ENCODE data around the gene TXNRD1.

The TXNRD1 gene

GRCh38 chr12:104359216-104359615 is 143.6 kb downstream of the TXNRD1 start:
- TF ChIP-seq Cebpa-rat (IDR thresholded peaks at IDR 0.05), result no peak
- H4K20me1 ChIP-seq, result peaks cover 0 to 15% (median 0%) of the 10 kb centered on the region in 11 experiments; a peak in 6 of 22 replicates

GRCh38 chr12:104360157-104360556 is 144.6 kb downstream of the TXNRD1 start:
- Histone ChIP-seq H3K4me2 (no peak overlapping the region), H3K4me3 (no peak overlapping the region), H3K36me3 (peaks cover 0 to 4% (median under 1%) of the 10 kb centered on the region in 11 experiments; a peak in 2 of 22 replicates), H3K27me3 (no peaks in the 10 kb centered on the region), H3K27ac (no peak overlapping the region), H3K9me3 (replicated peaks in 1 of 11) (peaks cover 0 to 15% (median 7%) of the 10 kb centered on the region in 11 experiments; a peak in 13 of 22 replicates), H3K9ac (no peak overlapping the region), H4K20me1 (peaks cover 0 to 7% (median 0%) of the 10 kb centered on the region in 11 experiments; a peak in 3 of 22 replicates), H3K4me1 (peaks cover 0 to 6% (median 0%) of the 10 kb centered on the region in 10 experiments; a peak in 1 of 20 replicates)
- no peak for TF ChIP-seq Cebpa-rat (IDR thresholded peaks at IDR 0.05)

More at GRCh38 chr12:104359216-104359615, 143.6 kb downstream of the TXNRD1 start:
- no peak overlapping the region for H3K4me2 ChIP-seq
- H3K9ac ChIP-seq, result no peak overlapping the region
- H3K4me1 ChIP-seq, result peaks cover 0 to 6% (median 0%) of the 10 kb centered on the region in 10 experiments; a peak in 1 of 20 replicates
- no peaks in the 10 kb centered on the region for H3K27me3 ChIP-seq
- H3K4me3 ChIP-seq, result no peak overlapping the region
- H3K36me3 ChIP-seq, result peaks cover 2 to 12% (median 6%) of the 10 kb centered on the region in 11 experiments; a peak in 8 of 22 replicates
- peaks cover 0 to 15% (median 7%) of the 10 kb centered on the region in 11 experiments; a peak in 13 of 22 replicates for H3K9me3 ChIP-seq (replicated peaks in 1 of 11)
- no peak overlapping the region for H3K27ac ChIP-seq

- no peaks in the 10 kb centered on the region for H3K27me3 ChIP-seq
- 0 out of 22 replicates have a peak, but pooled peaks cover 0 to 4% (median 0%) of the 10 kb centered on the region in 11 experiments for H3K36me3 ChIP-seq
- TF ChIP-seq Cebpa-rat (IDR thresholded peaks at IDR 0.05), result no peak
- no peak overlapping the region for H3K4me2 ChIP-seq
- H3K27ac ChIP-seq, result no peak overlapping the region
- no peak overlapping the region for H3K4me3 ChIP-seq
- H4K20me1 ChIP-seq, result no peaks in the 10 kb centered on the region; a peak in 2 of 22 replicates
- peaks cover 0 to 6% (median 0%) of the 10 kb centered on the region in 10 experiments; a peak in 1 of 20 replicates for H3K4me1 ChIP-seq
- H3K9ac ChIP-seq, result no peak overlapping the region
- H3K9me3 ChIP-seq (replicated peaks in 1 of 11), result peaks cover 0 to 15% (median 7%) of the 10 kb centered on the region in 11 experiments; a peak in 13 of 22 replicates
These were observed 145.6 kb downstream of the TXNRD1 start for GRCh38 chr12:104360983-104361707.

GRCh38 chr12:104365921-104366410 is 150.4 kb downstream of the TXNRD1 start:
- H3K27ac ChIP-seq, result no peak overlapping the region
- H3K27me3 ChIP-seq, result no peaks in the 10 kb centered on the region
- TF ChIP-seq Cebpa-rat (IDR thresholded peaks at IDR 0.05), result no peak
- no peak overlapping the region for H3K4me2 ChIP-seq
- peaks cover 13 to 25% (median 18%) of the 10 kb centered on the region in 11 experiments for H3K9me3 ChIP-seq (replicated peaks in 1 of 11)
- no peak overlapping the region for H3K4me3 ChIP-seq
- H3K4me1 ChIP-seq, result peaks cover 0 to 1% (median under 1%) of the 10 kb centered on the region in 10 experiments; a peak in 4 of 20 replicates
- no peaks in the 10 kb centered on the region; a peak in 1 of 22 replicates for H4K20me1 ChIP-seq
- no peak overlapping the region for H3K9ac ChIP-seq
- peaks cover 0 to 7% (median 0%) of the 10 kb centered on the region in 11 experiments; a peak in 3 of 22 replicates for H3K36me3 ChIP-seq

- no peaks in the 10 kb centered on the region for H3K27me3 ChIP-seq
- peaks cover 13 to 24% (median 16%) of the 10 kb centered on the region in 11 experiments for H3K9me3 ChIP-seq (replicated peaks in 1 of 11)
- H3K4me2 ChIP-seq, result no peak overlapping the region
- TF ChIP-seq Cebpa-rat (IDR thresholded peaks at IDR 0.05), result no peak
- peaks cover 17 to 22% (median 20%) of the 10 kb centered on the region in 10 experiments for H3K4me1 ChIP-seq
- H3K4me3 ChIP-seq, result no peak overlapping the region
- H3K36me3 ChIP-seq, result peaks cover 0 to 7% (median 0%) of the 10 kb centered on the region in 11 experiments; a peak in 3 of 22 replicates
- H4K20me1 ChIP-seq, result no peaks in the 10 kb centered on the region
- no peak overlapping the region for H3K9ac ChIP-seq
- H3K27ac ChIP-seq, result no peak overlapping the region
These were observed 154.1 kb downstream of the TXNRD1 start for GRCh38 chr12:104369708-104370107.

GRCh38 chr12:104371043-104371870 is 155.7 kb downstream of the TXNRD1 start:
- peak overlapping the region in 4 of 11 experiments; percentile 29 to 68 (median 51); a peak in 4 of 22 replicates for H3K27ac ChIP-seq
- H3K9ac ChIP-seq, result no peak overlapping the region
- no peak overlapping the region for H3K4me3 ChIP-seq
- H4K20me1 ChIP-seq, result no peaks in the 10 kb centered on the region
- H3K36me3 ChIP-seq, result peaks cover 0 to 7% (median 0%) of the 10 kb centered on the region in 11 experiments; a peak in 3 of 22 replicates
- TF ChIP-seq Cebpa-rat (IDR thresholded peaks at IDR 0.05), result no peak
- no peaks in the 10 kb centered on the region for H3K27me3 ChIP-seq
- H3K4me1 ChIP-seq, result peaks cover 17 to 22% (median 20%) of the 10 kb centered on the region in 10 experiments
- peak overlapping the region; percentile 30 to 78 (median 67); a peak in 21 of 22 replicates for H3K4me2 ChIP-seq
- H3K9me3 ChIP-seq (replicated peaks in 1 of 11), result peaks cover 13 to 24% (median 16%) of the 10 kb centered on the region in 11 experiments

- peaks cover 13 to 24% (median 16%) of the 10 kb centered on the region in 11 experiments for H3K9me3 ChIP-seq (replicated peaks in 1 of 11)
- no peaks in the 10 kb centered on the region for H4K20me1 ChIP-seq
- H3K27me3 ChIP-seq, result no peaks in the 10 kb centered on the region
- peak overlapping the region in 5 of 11 experiments; percentile 7 to 31 (median 13); a peak in 5 of 22 replicates for H3K9ac ChIP-seq
- H3K4me2 ChIP-seq, result peak overlapping the region; percentile 30 to 78 (median 67)
- peak overlapping the region in 8 of 11 experiments; percentile 10 to 68 (median 38); a peak in 13 of 22 replicates for H3K27ac ChIP-seq
- peaks cover 0 to 7% (median 0%) of the 10 kb centered on the region in 11 experiments; a peak in 3 of 22 replicates for H3K36me3 ChIP-seq
- H3K4me1 ChIP-seq, result peaks cover 17 to 22% (median 20%) of the 10 kb centered on the region in 10 experiments
- no peak for TF ChIP-seq Cebpa-rat (IDR thresholded peaks at IDR 0.05)
- H3K4me3 ChIP-seq, result 0 out of 20 replicates have a peak overlapping the region, but pooled peaks of 1 of the 10 experiments have one; percentile 3
These were observed 156.6 kb downstream of the TXNRD1 start for GRCh38 chr12:104372061-104372720.
